GM08714 (cell line): Measurements from ENCODE around the gene AKNAD1.

Experiments used
- H3K4me3 ChIP-seq: fragments of 200-500 bp; sonication (Bioruptor generic); 2 replicates; pipeline ENCODE4 v1.5.1; 2014; ENCODE audit warnings: mild to moderate bottlenecking, low read length, inconsistent platforms
- ZNF274 ChIP-seq: IDR thresholded peaks from 2 replicates; pipeline ENCODE4 v1.6.1; 2012; ENCODE audit warnings: mild to moderate bottlenecking, low read depth, low read length

The AKNAD1 gene

GRCh38 chr1:108878678-108879077, 21.8 kb upstream of the AKNAD1 start:
- H3K4me3 ChIP-seq: no peak overlapping the region
- TF ChIP-seq ZNF274: no peak

GRCh38 chr1:108878160-108878469, 21.2 kb upstream of the AKNAD1 start:
- TF ChIP-seq ZNF274: no peak
- H3K4me3 ChIP-seq: peak overlapping the region; percentile 94

GRCh38 chr1:108877348-108878159, 20.7 kb upstream of the AKNAD1 start:
- H3K4me3 ChIP-seq: peak overlapping the region; percentile 94
- no peak for TF ChIP-seq ZNF274

- TF ChIP-seq ZNF274: no peak
- no peak overlapping the region for H3K4me3 ChIP-seq
Observed at GRCh38 chr1:108871050-108871724, 14.3 kb upstream of the AKNAD1 start.

- no peak overlapping the region for H3K4me3 ChIP-seq
- TF ChIP-seq ZNF274: no peak
Observed at GRCh38 chr1:108865316-108865910, 8.5 kb upstream of the AKNAD1 start.

- no peak overlapping the region for H3K4me3 ChIP-seq
- TF ChIP-seq ZNF274: no peak
Observed at GRCh38 chr1:108863984-108864383, 7.1 kb upstream of the AKNAD1 start.

GRCh38 chr1:108862698-108863477, 6.0 kb upstream of the AKNAD1 start:
- TF ChIP-seq ZNF274: no peak

GRCh38 chr1:108862017-108862610, 5.2 kb upstream of the AKNAD1 start:
- no peak overlapping the region for H3K4me3 ChIP-seq
- TF ChIP-seq ZNF274: no peak

More at GRCh38 chr1:108862698-108863477, 6.0 kb upstream of the AKNAD1 start:
- H3K4me3 ChIP-seq: no peak overlapping the region

GRCh38 chr1:108861566-108861965, 4.7 kb upstream of the AKNAD1 start:
- no peak for TF ChIP-seq ZNF274
- no peak overlapping the region for H3K4me3 ChIP-seq

- no peak overlapping the region for H3K4me3 ChIP-seq
- TF ChIP-seq ZNF274: no peak
Observed at GRCh38 chr1:108860190-108860907, 3.5 kb upstream of the AKNAD1 start.

- no peak overlapping the region for H3K4me3 ChIP-seq
- no peak for TF ChIP-seq ZNF274
Observed at GRCh38 chr1:108858230-108858950, 1.5 kb upstream of the AKNAD1 start.

GRCh38 chr1:108854221-108855019, 2.5 kb downstream of the AKNAD1 start:
- H3K4me3 ChIP-seq: no peak overlapping the region
- no peak for TF ChIP-seq ZNF274
